Fibroblast of lung (primary cell): ENCODE data around the gene ATXN1. TPM values are rescaled to one million over a fixed set of nuclear protein-coding genes. Genes with fewer than 3 reads are reported as not detected.

Experiments
- DNase-seq, 2 donors: peaks; one replicate each; pipeline versions ENCODE4 v3.0.0 to v3.0.0-alpha.2; 2010; ENCODE audit warnings: low read depth in 2 of 2
- H2AFZ ChIP-seq: 2 replicates; pipeline ENCODE4 v1.5.1; 2012; ENCODE audit warnings: low read length, control low read depth, inconsistent platforms
- H3K27ac ChIP-seq: 2 replicates; pipeline ENCODE4 v1.5.1; 2011; ENCODE audit warnings: low read length, control low read depth; ENCODE audit not compliant: insufficient read depth
- H3K27me3 ChIP-seq: 2 replicates; pipeline ENCODE4 v1.5.1; 2011; ENCODE audit warnings: mild to moderate bottlenecking, low read length; ENCODE audit not compliant: control insufficient read depth, insufficient read depth
- H3K36me3 ChIP-seq: 2 replicates; pipeline ENCODE4 v1.5.1; 2011; ENCODE audit warnings: low read length; ENCODE audit not compliant: control insufficient read depth, insufficient read depth
- H3K4me1 ChIP-seq: 2 replicates; pipeline ENCODE4 v1.5.1; 2011; ENCODE audit warnings: low read length; ENCODE audit not compliant: control insufficient read depth, insufficient read depth; ENCODE audit errors: extremely low read depth
- H3K4me2 ChIP-seq: 2 replicates; pipeline ENCODE4 v1.5.1; 2011; ENCODE audit warnings: low read length, control low read depth; ENCODE audit not compliant: insufficient read depth; ENCODE audit errors: extremely low read depth
- H3K4me3 ChIP-seq, 4 experiments: fragments of 200-600 bp in 1 of 4; sonication (generic) in 1 of 4; replicated peaks in 1 of 4; 2 replicates each; pipeline ENCODE4 v1.5.1; 2011 to 2016; ENCODE audit warnings: low read length in 4 of 4, low read depth in 3 of 4, mild to moderate bottlenecking in 3 of 4, control low read depth in 2 of 4, inconsistent platforms in 1 of 4, mixed read lengths in 1 of 4; ENCODE audit not compliant: insufficient read depth in 1 of 4; ENCODE audit errors: control extremely low read depth in 1 of 4
- H3K79me2 ChIP-seq: 2 replicates; pipeline ENCODE4 v1.5.1; 2012; ENCODE audit warnings: mild to moderate bottlenecking, low read length, inconsistent platforms; ENCODE audit not compliant: control insufficient read depth, insufficient read depth
- H3K9ac ChIP-seq: 2 replicates; pipeline ENCODE4 v1.5.1; 2011; ENCODE audit warnings: mild to moderate bottlenecking, low read length, control low read depth; ENCODE audit not compliant: insufficient read depth
- H3K9me3 ChIP-seq: 2 replicates; pipeline ENCODE4 v1.5.1; 2012; ENCODE audit warnings: low read depth, low read length; ENCODE audit not compliant: control insufficient read depth, insufficient read depth
- H4K20me1 ChIP-seq: 2 replicates; pipeline ENCODE4 v1.5.1; 2011; ENCODE audit warnings: low read length; ENCODE audit not compliant: control insufficient read depth, insufficient read depth; ENCODE audit errors: extremely low read depth
- CTCF ChIP-seq, 2 donors: IDR thresholded peaks in 1 of 2; conservative IDR thresholded peaks in 1 of 2; 1 replicate in 1 of 2; 2 replicates in 1 of 2; pipeline ENCODE4 v1.5.1; 2011 to 2012; ENCODE audit warnings: low read length in 2 of 2, control low read depth in 1 of 2, inconsistent platforms in 1 of 2, low read depth in 1 of 2, mild to moderate bottlenecking in 1 of 2
- EZH2 ChIP-seq: IDR thresholded peaks from 2 replicates; pipeline ENCODE4 v1.5.1; 2012; ENCODE audit warnings: low read length, control low read depth, mild to moderate bottlenecking; ENCODE audit errors: missing control alignments
- polyA plus RNA-seq, 2 donors: library from polyadenylated mRNA; depleted of rRNA in 1 of 2; stranded (reverse) in 1 of 2; unstranded in 1 of 2; fragments of >200 nt; gene quantifications; 2 replicates each; pipeline ENCODE4 v1.2.1, GENCODE V29; 2011 to 2012; ENCODE audit warnings: missing spikeins in 1 of 2
- total RNA-seq: library from RNA; depleted of rRNA; stranded (reverse); fragments of >200 nt; gene quantifications from 2 replicates; pipeline ENCODE4 v1.2.1, GENCODE V29; 2014

Gene ATXN1
- total and polyA plus RNA-seq, 2 donors (not counting 1 experiment from before 2014, with no cell fraction given) = 15.8 to 40.5 TPM

- Histone ChIP-seq H3K36me3 (no peaks in the 10 kb centered on the region), H2AFZ (no peak overlapping the region), H3K4me3 (no peak overlapping the region), H3K27ac (no peak overlapping the region), H3K79me2 (no peaks in the 10 kb centered on the region), H3K9ac (no peak overlapping the region), H3K27me3 (no peaks in the 10 kb centered on the region), H3K4me2 (no peak overlapping the region), H3K4me1 (no peaks in the 10 kb centered on the region), H3K9me3 (no peaks in the 10 kb centered on the region), H4K20me1 (no peaks in the 10 kb centered on the region)
- no peak for TF ChIP-seq EZH2
- TF ChIP-seq CTCF (conservative IDR thresholded peaks at IDR 0.05 in 1 of 2, IDR thresholded peaks at IDR 0.05 in 1 of 2; ENCODE audit: low read depth in 1 of 2, low read length in 2 of 2) = no peak
- peak in 1 of 2 donors; percentile 25 for DNase-seq
These were observed 137.5 kb downstream of the ATXN1 start for GRCh38 chr6:16623731-16624130.

GRCh38 chr6:16623029-16623653 lies 138.1 kb downstream of the ATXN1 start:
- no peak overlapping the region for H3K4me2 ChIP-seq

GRCh38 chr6:16622193-16622592 lies 139.1 kb downstream of the ATXN1 start:
- no peak overlapping the region for H2AFZ ChIP-seq
- no peaks in the 10 kb centered on the region for H3K27me3 ChIP-seq
- no peaks in the 10 kb centered on the region for H4K20me1 ChIP-seq
- H3K79me2 ChIP-seq = no peaks in the 10 kb centered on the region
- H3K4me1 ChIP-seq = no peaks in the 10 kb centered on the region
- DNase-seq = no peak
- H3K27ac ChIP-seq = no peak overlapping the region
- no peak overlapping the region for H3K4me3 ChIP-seq
- H3K36me3 ChIP-seq = no peaks in the 10 kb centered on the region
- no peaks in the 10 kb centered on the region for H3K9me3 ChIP-seq
- TF ChIP-seq EZH2 (no peak), CTCF (conservative IDR thresholded peaks at IDR 0.05 in 1 of 2, IDR thresholded peaks at IDR 0.05 in 1 of 2; ENCODE audit: low read depth in 1 of 2, low read length in 2 of 2) (no peak)
- H3K4me2 ChIP-seq = no peak overlapping the region
- no peak overlapping the region for H3K9ac ChIP-seq

More at GRCh38 chr6:16623029-16623653, 138.1 kb downstream of the ATXN1 start:
- Histone ChIP-seq H3K79me2 (no peaks in the 10 kb centered on the region), H2AFZ (no peak overlapping the region), H3K36me3 (no peaks in the 10 kb centered on the region), H4K20me1 (no peaks in the 10 kb centered on the region), H3K27me3 (no peaks in the 10 kb centered on the region), H3K4me3 (no peak overlapping the region), H3K9ac (no peak overlapping the region), H3K27ac (no peak overlapping the region), H3K9me3 (no peaks in the 10 kb centered on the region), H3K4me1 (no peaks in the 10 kb centered on the region)
- peak; percentile 36 to 55 for DNase-seq
- TF ChIP-seq EZH2 (no peak), CTCF (conservative IDR thresholded peaks at IDR 0.05 in 1 of 2, IDR thresholded peaks at IDR 0.05 in 1 of 2; ENCODE audit: low read depth in 1 of 2, low read length in 2 of 2) (no peak)
